ENCODE results near the gene ZNF333.
"Not testable (repeated sequence)": the region's sequence is repeated elsewhere in the genome, so short reads cannot be mapped to it uniquely, and the experiment has no call there.

- not testable (repeated sequence) for TF ChIP-seq REST (IDR thresholded peaks at IDR 0.05; ENCODE audit: insufficient replicate concordance, low read depth); POLR2AphosphoS5 (IDR thresholded peaks at IDR 0.05; ENCODE audit: low read depth); CTCF (IDR thresholded peaks at IDR 0.05; ENCODE audit: insufficient read depth, low read length); GABPA (IDR thresholded peaks at IDR 0.05; ENCODE audit: low read depth)
These were observed 90.9 kb downstream of the ZNF333 start for GRCh38 chr19:14780622-14781225.
